K562 (cell line): ENCODE data around the gene BAG1. TPM values are rescaled to one million over a fixed set of nuclear protein-coding genes. Genes with fewer than 3 reads are reported as not detected.

Experiments used
- ATAC-seq: fragments of 200-7000 bp; cut with Tn5 transposase; 3 replicates; pipeline ENCODE4 v1.9.1; 2020; ENCODE audit warnings: moderate library complexity
- BruUV-seq: library from RNA; stranded (reverse); fragments of 400-500 nt; replicated peaks from 2 replicates; lab custom pipeline; 2021; lab: Mats Ljungman, UMichigan
- CTCF ChIA-PET: fragments of 300-600 bp; formaldehyde crosslinking; extraction: SDS; loops from one replicate; lab custom pipeline; 2021; ENCODE audit warnings: low intra/inter-chr PET ratio; lab: Yijun Ruan, JAX
- POLR2A ChIA-PET: fragments of 300-600, 350-650 bp; sonication (Branson Sonifier 250); formaldehyde crosslinking; extraction: SDS; loops from one replicate; lab custom pipeline; 2021; ENCODE audit warnings: antibody characterized with exemption, inconsistent platforms; lab: Yijun Ruan, JAX
- DNase-seq, 4 experiments: peaks; one replicate each; pipeline versions ENCODE4 v3.0.0 to v3.0.0-alpha.2; 2011 to 2018; ENCODE audit warnings: low spot score in 3 of 4, mixed read lengths in 3 of 4; ENCODE audit errors: extremely low read depth in 1 of 4
- FAIRE-seq: peaks from 2 replicates; lab custom pipeline; 2011; peaks lifted over from hg19 to GRCh38; lab: Jason Lieb, UNC
- H2AFZ ChIP-seq: 2 replicates; pipeline ENCODE4 v1.6.0; 2011; ENCODE audit warnings: low read depth, low read length, control low read depth, inconsistent platforms
- H3K27ac ChIP-seq: fragments of 200-600 bp; 3 replicates; pipeline ENCODE4 v1.8.0; 2011; ENCODE audit warnings: low read depth, mild to moderate bottlenecking, control low read depth, inconsistent platforms, low read length, moderate library complexity, mixed read lengths; ENCODE audit errors: extremely low read depth
- H3K27me3 ChIP-seq, 2 experiments: fragments of 300-600 bp in 1 of 2; 2 replicates in 1 of 2; 3 replicates in 1 of 2; pipeline versions ENCODE4 v1.6.0 to v1.8.0; 2011; ENCODE audit warnings: inconsistent platforms in 2 of 2, low read length in 2 of 2, mild to moderate bottlenecking in 1 of 2, mixed read lengths in 1 of 2, moderate library complexity in 1 of 2; ENCODE audit not compliant: control insufficient read depth in 2 of 2, insufficient read depth in 2 of 2
- H3K36me3 ChIP-seq: fragments of 300-600 bp; 3 replicates; pipeline ENCODE4 v1.8.0; 2011; ENCODE audit warnings: mild to moderate bottlenecking, low read length, inconsistent platforms; ENCODE audit not compliant: control insufficient read depth, insufficient read depth
- H3K4me1 ChIP-seq, 2 experiments: fragments of 200-600 bp in 1 of 2; replicated peaks in 1 of 2; 2 replicates in 1 of 2; 3 replicates in 1 of 2; pipeline versions ENCODE4 v1.5.1 to v1.8.0; 2011; ENCODE audit warnings: inconsistent platforms in 2 of 2, low read length in 2 of 2, mild to moderate bottlenecking in 1 of 2, mixed read lengths in 1 of 2, moderate library complexity in 1 of 2; ENCODE audit not compliant: control insufficient read depth in 2 of 2, insufficient read depth in 2 of 2
- H3K4me2 ChIP-seq: 2 replicates; pipeline ENCODE4 v1.6.1; 2011; ENCODE audit warnings: low read length, control low read depth, inconsistent platforms, mixed read lengths; ENCODE audit not compliant: insufficient read depth
- H3K4me3 ChIP-seq: fragments of 200-600 bp; sonication (generic), shearing (Covaris generic); 2 replicates; pipeline ENCODE4 v1.5.1; 2016; ENCODE audit warnings: control low read depth, inconsistent platforms
- H3K79me2 ChIP-seq: fragments of 200-600 bp; 3 replicates; pipeline ENCODE4 v1.8.0; 2011; ENCODE audit warnings: low read length, inconsistent platforms; ENCODE audit not compliant: control insufficient read depth, insufficient read depth
- H3K9ac ChIP-seq, 2 experiments: 2 replicates each; pipeline versions ENCODE4 v1.6.0 to v1.6.1; 2011; ENCODE audit warnings: low read depth in 2 of 2, low read length in 2 of 2, control low read depth in 1 of 2, inconsistent platforms in 1 of 2, mild to moderate bottlenecking in 1 of 2, mixed read lengths in 1 of 2; ENCODE audit not compliant: insufficient read depth in 1 of 2
- H3K9me1 ChIP-seq: one replicate; pipeline ENCODE4 v1.6.0; 2011; ENCODE audit warnings: inconsistent platforms, mild to moderate bottlenecking, low read length, moderate library complexity; ENCODE audit not compliant: control insufficient read depth, insufficient read depth
- H3K9me3 ChIP-seq: replicated peaks from 2 replicates; pipeline ENCODE4 v1.5.1; 2011; ENCODE audit warnings: low read depth, low read length, inconsistent platforms; ENCODE audit not compliant: control insufficient read depth, insufficient read depth
- H4K20me1 ChIP-seq: replicated peaks from 2 replicates; pipeline ENCODE4 v1.6.1; 2011; ENCODE audit warnings: low read length, inconsistent platforms, mixed read lengths; ENCODE audit not compliant: control insufficient read depth, insufficient read depth
- BRCA1 ChIP-seq, 2 experiments: fragments of 450-650 bp in 1 of 2; sonication (generic) in 1 of 2; formaldehyde crosslinking in 1 of 2; IDR thresholded peaks; 2 replicates each; pipeline versions ENCODE4 v1.5.0 to v1.6.1; 2017 to 2020; ENCODE audit warnings: mild to moderate bottlenecking in 1 of 2, missing genetic modification reagents in 1 of 2
- MECOM ChIP-seq: fragments of 250-450 bp; sonication (Bioruptor Pico); IDR thresholded peaks from 2 replicates; pipeline ENCODE4 v1.8.0; 2022; ENCODE audit warnings: inconsistent platforms
- MTA3 ChIP-seq: fragments of 450-650 bp; formaldehyde crosslinking; IDR thresholded peaks from 2 replicates; pipeline ENCODE4 v1.6.1; 2017; ENCODE audit warnings: mild to moderate bottlenecking, borderline replicate concordance
- NFYB ChIP-seq: IDR thresholded peaks from 2 replicates; pipeline ENCODE4 v1.6.1; 2011; ENCODE audit warnings: mild to moderate bottlenecking, moderate library complexity; ENCODE audit not compliant: insufficient read length; ENCODE audit errors: extremely low read depth
- PTRF ChIP-seq: fragments of 450-650 bp; IDR thresholded peaks from 2 replicates; pipeline ENCODE4 v1.6.1; 2016; ENCODE audit warnings: mild to moderate bottlenecking, missing genetic modification characterization, missing compliant biosample characterization
- SMC3 ChIP-seq: conservative IDR thresholded peaks from 2 replicates; pipeline ENCODE4 v1.6.1; 2011; ENCODE audit warnings: low read depth, low read length, improper control_type of control experiment; ENCODE audit not compliant: insufficient read depth
- SREBF2 ChIP-seq: sonication (generic); formaldehyde crosslinking; IDR thresholded peaks from 2 replicates; pipeline ENCODE4 v1.4.0; 2020; ENCODE audit warnings: mild to moderate bottlenecking, missing genetic modification reagents
- ZNF584 ChIP-seq: fragments of 200-800 bp; sonication (Bioruptor generic); IDR thresholded peaks from 2 replicates; pipeline ENCODE4 v1.6.1; 2016; ENCODE audit warnings: low read depth, mild to moderate bottlenecking, missing genetic modification characterization, missing compliant biosample characterization
- WGBS: fragments of 100-300 bp; shearing (Covaris generic); methylation state at CpG from one replicate; pipeline ENCODE4 v1.1.6; 2016; ENCODE audit warnings: low coverage, mixed read lengths; ENCODE audit not compliant: insufficient coverage; ENCODE audit errors: missing lambda C conversion rate; 5-methylcytosine and 5-hydroxymethylcytosine counted together
- in situ Hi-C: fragments of 300-500 bp; cut with MboI; formaldehyde crosslinking; loops from 4 replicates; pipeline ENCODE4 v1.15.0; 2018; ENCODE audit warnings: inconsistent platforms, mixed read lengths
- intact Hi-C: fragments of 100-400 bp; cut with micrococcal nuclease; formaldehyde crosslinking; loops from 2 replicates; pipeline ENCODE4 v1.14.2; 2022
- polyA plus RNA-seq, 8 experiments: library from polyadenylated mRNA; depleted of rRNA in 4 of 8; stranded (reverse) in 5 of 8; unstranded in 3 of 8; fragments of >200 nt; fragmentation: Nextera tagmentation in 2 of 8; fragmentation: Illumina TruSeq in 1 of 8; extraction: Ambion mirVana in 2 of 8; extraction: Trizol in 1 of 8; gene quantifications; 2 replicates each; pipeline versions ENCODE4 v1.2.1 to v1.2.3, GENCODE V29; 2011 to 2014; ENCODE audit warnings: inconsistent platforms in 1 of 8, missing spikeins in 1 of 8
- total RNA-seq, 7 experiments: library from RNA; depleted of rRNA in 6 of 7; stranded (reverse); fragments of >200 nt in 6 of 7; fragmentation: Illumina TruSeq in 2 of 7; extraction: Trizol in 2 of 7; gene quantifications; 2 replicates each; pipeline versions ENCODE4 v1.2.1 to v1.2.3, GENCODE V29; 2011 to 2021; ENCODE audit warnings: low replicate concordance in 1 of 7
- TF ChIP-seq, protein P1 (sequence below): fragments of 450-650 bp; formaldehyde crosslinking; conservative IDR thresholded peaks from 2 replicates; pipeline ENCODE4 v1.4.0; 2022; ENCODE audit warnings: mild to moderate bottlenecking, missing genetic modification characterization

The BAG1 gene
- total and polyA plus RNA-seq, 9 of the 15 experiments (the other 6 are each of a cell fraction or from before 2014, with no cell fraction given), result 9.7 to 106 (median 56.9) TPM

DNA sequence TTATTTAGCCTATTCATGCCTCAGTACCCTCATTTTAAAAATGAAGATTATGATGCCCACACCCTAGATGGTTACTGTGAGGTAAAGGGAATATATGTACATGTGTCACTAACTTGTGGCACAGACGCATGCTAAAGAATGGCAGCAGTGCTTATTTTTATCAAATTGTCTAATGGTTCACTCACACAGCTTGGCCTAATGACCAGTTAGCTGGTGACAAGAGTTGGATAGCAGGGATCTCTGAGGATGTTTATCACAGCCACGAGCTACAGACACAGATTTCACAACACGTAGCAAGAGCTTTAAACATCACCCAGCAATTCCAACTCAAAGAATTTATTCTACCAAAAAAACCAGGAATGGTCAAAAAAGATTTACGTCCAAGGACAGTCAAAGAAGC lies 7.2 kb downstream of the BAG1 start:
- Histone ChIP-seq H3K9me1 (peaks cover 3% of the 10 kb centered on the region), H3K27me3 (no peaks in the 10 kb centered on the region), H3K4me3 (no peak overlapping the region), H3K4me2 (no peak overlapping the region), H3K27ac (no peak overlapping the region), H4K20me1 (no peaks in the 10 kb centered on the region), H3K36me3 (peaks cover 91% of the 10 kb centered on the region), H3K9ac (no peak overlapping the region), H3K4me1 (peaks cover 0 to 11% of the 10 kb centered on the region in 2 experiments; a peak in 2 of 5 replicates), H3K79me2 (peaks cover 37% of the 10 kb centered on the region), H2AFZ (no peak overlapping the region), H3K9me3 (no peaks in the 10 kb centered on the region)
- ChIA-PET CTCF (no interaction called here), POLR2A (interaction anchor here (0.5 to 0.6 kb wide), 2 partner anchors 33 to 198 kb away, joined by 3 to 4 read pairs; partner anchors contain the start of gene NFX1)
- no peak for ATAC-seq
- DNase-seq, result no peak
- TF ChIP-seq, protein P1, sequence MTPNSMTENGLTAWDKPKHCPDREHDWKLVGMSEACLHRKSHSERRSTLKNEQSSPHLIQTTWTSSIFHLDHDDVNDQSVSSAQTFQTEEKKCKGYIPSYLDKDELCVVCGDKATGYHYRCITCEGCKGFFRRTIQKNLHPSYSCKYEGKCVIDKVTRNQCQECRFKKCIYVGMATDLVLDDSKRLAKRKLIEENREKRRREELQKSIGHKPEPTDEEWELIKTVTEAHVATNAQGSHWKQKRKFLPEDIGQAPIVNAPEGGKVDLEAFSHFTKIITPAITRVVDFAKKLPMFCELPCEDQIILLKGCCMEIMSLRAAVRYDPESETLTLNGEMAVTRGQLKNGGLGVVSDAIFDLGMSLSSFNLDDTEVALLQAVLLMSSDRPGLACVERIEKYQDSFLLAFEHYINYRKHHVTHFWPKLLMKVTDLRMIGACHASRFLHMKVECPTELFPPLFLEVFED (CRISPR knock-in tag), result no peak
- no peak for TF ChIP-seq SREBF2 (CRISPR knock-in tag)
- TF ChIP-seq MECOM (CRISPR knock-in tag), result no peak
- TF ChIP-seq ZNF584 (CRISPR knock-in tag), result no peak
- no peak for TF ChIP-seq PTRF (tag)
- TF ChIP-seq BRCA1 (IDR thresholded peaks at IDR 0.05), result no peak
- no peak for TF ChIP-seq BRCA1 (CRISPR knock-in tag; IDR thresholded peaks at IDR 0.05)
- TF ChIP-seq NFYB, result no peak
- TF ChIP-seq SMC3, result no peak
- TF ChIP-seq MTA3, result no peak
- FAIRE-seq, result no peak
- intact Hi-C loops (no loop called here), in situ Hi-C loops (no loop called here)
- BruUV-seq, result no TSS peak
- 89% methylated on average over 4 of the region's 4 CpGs for WGBS
